CD4-positive, alpha-beta T cell treated with Interleukin-21 for 1 hour (primary cell): Measurements from ENCODE around the gene FRMPD2.
"Not testable (repeated sequence)": the region's sequence is repeated elsewhere in the genome, so short reads cannot be mapped to it uniquely, and the experiment has no call there.

Experiments
- DNase-seq: peaks from one replicate; pipeline ENCODE4 v3.0.0-alpha.2; 2020

The FRMPD2 gene

DNA sequence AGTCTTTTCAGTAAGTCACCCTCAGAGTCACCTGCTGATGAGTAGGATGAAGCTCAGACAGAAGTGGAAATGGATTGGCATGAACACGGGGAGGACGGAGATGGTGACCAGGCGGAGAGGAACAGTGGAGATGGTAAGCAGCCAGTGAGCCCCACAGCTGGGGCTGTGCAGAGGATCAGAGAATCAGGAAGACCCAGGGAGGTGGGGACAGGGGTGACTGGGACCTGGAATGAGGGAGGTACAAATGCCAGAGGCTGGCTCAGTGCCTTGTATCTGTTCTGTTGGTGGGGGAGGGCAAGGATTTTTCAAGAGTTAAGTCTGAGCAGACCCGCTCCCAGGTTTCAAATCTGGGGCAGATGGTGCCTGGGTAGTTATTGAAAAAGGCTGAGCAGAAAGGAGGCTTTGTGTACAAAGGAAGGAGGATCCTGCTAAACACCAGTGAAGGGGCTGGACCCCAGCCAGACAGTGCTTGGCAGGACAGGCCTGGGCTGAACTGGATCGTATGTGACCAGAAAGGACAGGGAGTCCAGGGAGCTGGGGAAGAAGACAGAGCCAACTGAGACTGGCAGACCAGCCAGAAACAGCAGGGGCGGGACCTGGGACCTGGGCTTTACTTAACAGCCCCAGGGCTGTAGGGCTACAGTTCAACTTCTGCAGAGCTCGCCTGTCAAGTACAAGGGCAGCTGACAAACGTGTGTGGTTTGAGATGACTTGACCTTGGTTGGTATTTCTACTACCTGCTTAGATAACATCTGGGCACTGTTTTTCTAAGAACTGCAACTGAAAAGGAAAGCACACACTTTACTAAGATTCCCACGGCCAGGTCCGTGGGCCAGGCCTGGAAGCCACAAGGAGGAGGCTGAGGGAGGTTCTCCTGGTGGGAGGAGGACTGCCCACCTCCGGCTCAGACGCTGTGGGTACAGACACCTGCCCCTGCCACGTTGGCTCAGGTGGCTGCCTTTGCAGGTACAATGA, 13.2 kb upstream of the FRMPD2 start:
- no peak for DNase-seq

DNA sequence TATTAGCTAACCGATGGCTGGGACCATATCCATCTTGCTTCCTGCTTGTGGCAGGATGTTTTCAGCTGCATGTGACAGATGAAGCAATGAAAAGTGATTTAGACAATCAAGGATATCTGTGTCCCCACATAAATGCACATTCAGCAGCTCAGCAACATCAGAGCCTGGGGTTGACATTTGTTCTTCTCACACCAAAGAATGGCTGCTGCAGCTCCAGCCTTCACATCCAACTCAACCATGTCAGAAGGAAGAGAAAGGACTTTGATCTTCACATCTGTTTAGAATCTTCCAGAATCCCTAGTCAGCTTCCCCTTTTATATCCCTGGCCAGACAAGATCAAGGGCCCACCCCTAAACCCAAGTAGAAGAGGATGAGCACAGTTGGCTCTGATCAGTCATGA, 11.9 kb upstream of the FRMPD2 start:
- DNase-seq, result no peak

DNA sequence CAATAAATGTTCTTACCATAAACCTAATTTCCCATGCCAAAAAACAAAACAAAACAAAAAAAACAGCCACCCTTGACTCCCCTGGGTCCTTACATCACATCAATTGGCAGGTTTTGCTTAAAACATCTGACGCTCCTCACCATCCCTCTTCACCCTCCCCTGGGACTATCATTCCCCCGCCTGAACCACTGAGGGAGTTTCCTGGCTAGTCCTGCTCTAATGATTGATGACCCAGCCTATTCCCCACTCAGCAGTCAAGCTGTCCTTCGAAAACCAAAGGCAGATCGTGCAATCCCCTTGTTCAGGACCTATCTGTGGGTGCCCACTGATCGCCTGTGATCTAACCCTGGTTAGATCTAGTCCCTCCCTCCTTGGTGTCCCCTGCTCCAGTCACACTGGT, 11.2 kb upstream of the FRMPD2 start:
- no peak for DNase-seq

DNA sequence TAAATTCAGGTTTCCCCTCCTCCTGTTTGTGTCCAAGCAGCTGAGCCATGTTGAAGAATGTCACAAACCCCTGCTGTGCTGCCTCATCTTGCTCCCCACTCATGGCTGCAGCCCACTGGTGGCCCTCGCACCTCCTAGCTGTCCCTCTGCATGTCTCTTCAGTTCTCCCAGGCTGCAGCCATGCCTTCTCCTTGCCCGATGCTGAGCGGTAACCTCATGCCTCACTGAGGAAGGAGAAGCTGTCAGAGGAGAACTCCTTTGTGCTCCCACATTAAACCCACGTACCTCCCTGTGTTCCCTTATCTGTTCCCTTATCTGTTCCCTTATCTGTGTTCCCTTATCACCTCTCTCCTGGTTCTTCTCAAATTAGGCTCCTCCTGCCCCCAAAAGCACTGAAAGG, 10.3 kb upstream of the FRMPD2 start:
- DNase-seq, result no peak

DNA sequence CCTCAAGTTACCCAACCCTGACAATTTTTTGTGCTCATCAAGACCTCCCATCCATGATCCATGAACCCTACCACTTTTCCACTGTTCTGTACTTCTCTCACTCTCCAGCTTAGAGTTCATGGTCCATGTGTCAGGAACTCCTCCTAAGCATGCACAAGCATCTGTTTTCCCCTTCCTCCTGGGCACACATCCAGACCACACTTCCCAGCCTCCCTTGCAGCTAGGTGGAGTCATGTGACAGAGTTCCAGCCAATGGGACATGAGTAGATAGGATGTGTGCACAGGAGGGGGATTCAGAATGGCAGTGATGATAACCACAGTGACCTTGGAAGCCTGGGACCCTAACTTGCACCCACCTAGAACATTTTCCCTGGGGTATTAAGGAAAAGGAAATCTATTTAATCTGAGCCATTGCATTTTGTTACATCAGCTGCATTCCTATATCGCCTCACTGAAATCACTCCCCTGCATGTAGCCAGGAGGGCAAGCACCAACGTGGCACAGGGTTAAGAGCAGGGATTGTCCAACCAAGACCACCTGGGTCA, 9.6 kb upstream of the FRMPD2 start:
- DNase-seq, result no peak

DNA sequence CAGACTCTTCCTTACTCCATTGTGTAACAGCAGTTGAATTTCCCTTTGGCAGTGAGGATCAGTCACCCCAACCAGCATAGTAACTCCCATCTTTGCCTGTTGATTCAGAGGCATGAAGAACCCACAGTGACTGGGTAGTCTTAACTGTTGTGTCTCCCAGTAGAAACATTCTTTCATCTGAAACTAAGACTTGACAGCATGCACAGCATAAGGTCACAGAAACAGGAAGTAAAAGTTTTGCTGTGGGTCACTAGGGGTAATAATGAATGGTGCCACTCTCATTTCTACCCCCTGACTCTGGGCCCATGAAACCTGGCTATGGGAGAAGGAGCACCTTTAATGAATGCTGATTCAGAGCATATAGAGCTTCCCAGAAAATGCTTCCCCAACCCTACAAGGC, 8.3 kb upstream of the FRMPD2 start:
- no peak for DNase-seq

DNA sequence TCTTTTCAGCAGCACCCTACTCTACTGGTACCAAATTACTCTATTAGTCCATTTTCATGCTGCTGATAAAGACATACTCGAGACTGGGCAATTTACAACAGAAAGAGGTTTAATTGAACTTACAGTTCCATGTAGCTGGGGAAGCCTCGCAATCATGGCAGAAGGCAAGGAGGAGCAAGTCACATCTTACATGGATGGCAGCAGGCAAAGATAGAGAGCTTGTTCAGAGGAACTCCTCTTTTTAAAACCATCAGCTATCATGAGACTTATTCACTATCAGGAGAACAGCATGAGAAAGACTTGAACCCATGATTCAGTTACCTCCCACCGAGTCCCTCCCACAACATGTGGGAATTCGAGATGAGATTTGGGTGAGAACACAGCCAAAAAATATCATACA, 7.2 kb upstream of the FRMPD2 start:
- DNase-seq, result not testable (repeated sequence)

DNA sequence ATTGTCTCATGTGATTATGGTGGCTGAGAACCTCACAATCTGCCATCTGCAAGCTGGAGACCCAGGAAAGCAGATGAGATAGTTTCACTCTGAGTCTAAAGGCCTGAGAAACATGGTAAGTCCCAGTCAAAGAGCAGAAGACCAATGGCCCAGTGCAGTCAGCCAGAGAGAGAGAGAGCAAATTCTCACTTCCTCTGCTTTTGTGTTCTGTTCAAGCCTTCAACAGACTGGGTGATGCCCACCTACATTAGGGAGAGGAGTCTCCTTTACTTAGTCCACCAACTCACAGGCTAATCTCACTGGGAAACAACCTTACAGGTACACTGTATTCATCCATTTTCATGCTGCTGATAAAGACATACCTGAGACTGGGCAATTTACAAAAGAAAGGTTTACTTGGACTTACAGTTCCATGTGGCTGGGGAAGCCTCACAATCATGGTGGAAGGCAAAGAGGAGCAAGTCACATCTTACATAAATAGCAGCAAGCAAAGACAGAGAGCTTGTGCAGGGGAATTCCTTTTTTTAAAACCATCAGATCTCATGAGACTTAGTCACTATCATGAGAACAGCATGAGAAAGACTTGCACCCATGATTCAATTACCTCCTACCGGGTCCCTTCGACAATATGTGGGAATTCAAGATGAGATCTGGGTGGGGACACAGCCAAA, 4.7 kb upstream of the FRMPD2 start:
- DNase-seq, result no peak

DNA sequence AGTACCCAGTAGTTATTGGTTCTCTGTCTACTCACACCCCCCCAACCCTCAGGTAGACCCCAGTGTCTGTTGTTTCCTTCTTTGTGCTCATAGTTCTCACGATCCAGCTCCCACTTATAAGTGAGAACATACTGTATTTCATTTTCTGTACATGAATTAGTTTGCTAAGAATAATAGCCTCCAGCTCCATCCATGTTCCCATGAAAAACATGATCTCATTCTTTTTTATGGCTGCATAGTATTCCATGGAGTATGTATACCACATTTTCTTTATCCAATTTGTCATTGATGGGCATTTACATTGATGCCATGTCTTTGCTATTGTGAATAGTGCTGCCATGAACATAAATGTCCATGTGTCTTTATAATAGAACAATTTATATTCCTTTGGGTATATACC, 2.6 kb upstream of the FRMPD2 start:
- DNase-seq, result no peak

DNA sequence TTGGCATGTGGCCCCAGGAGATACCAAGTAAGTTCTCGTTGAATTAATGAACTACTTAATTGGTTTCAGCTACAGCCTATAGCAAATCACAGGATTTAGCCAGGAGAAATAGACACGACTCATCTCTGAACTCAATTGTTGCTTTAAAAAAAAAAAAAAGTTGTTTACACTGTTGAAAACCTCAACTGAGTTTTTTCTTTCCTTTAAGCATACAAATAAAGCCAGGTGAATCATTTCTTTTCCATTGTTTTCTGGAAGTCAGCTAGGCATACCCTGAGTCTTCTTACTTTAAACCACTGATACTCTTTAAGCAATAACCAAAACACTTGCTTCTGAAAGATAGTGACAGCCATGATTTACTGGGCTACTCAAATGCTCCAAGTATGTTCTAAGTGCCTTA, 755 bp downstream of the FRMPD2 start:
- no peak for DNase-seq

DNA sequence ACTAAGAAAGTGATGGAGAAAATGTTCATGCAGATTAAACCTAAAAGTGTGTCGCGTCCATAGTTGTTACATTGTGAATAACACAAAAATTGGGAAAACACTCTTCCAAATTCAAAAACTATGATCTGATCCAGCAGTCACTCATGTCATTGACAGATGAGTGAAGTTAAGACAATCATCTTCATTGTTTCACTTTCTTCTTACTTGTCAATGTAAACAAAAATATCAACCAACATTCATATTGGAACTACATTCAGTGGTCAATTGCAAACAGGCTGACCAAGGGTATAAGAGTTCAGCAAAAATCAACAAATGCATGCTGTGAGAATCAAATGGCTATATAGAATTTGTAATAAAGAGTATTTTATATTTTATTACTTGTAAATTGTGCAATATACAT, 1.8 kb downstream of the FRMPD2 start:
- no peak for DNase-seq

DNA sequence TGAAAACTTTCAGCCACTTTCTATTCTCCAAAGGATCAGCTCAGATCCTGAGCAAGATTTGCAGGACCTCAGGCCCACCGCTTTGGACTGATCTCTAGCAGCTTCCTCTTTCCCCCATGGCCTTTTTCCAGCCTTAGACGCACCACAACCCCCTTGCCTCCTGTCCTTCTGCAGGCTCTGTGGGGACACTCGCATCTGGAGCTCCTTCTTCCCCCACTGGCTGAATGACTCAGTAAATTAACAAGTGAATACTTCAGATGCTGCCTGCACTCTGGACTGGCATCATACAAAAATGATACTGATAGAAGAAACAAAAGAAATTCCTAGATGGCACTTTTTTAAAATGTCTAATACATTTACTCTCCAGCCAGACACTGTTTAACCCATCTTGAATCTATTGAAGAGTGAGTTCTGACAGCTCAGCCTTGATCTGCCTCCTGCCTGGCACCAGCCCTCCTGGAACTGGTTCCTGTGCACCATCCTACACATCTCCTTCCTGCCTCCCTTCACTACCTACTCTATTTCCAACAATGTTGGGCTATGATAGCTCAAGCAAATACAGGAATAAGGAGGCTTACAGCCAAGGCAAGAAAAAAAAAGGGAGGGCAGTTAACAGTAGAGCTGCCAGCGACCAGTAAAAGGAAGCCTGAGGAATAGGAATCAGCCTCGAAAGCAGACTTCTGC, 3.3 kb downstream of the FRMPD2 start:
- no peak for DNase-seq

DNA sequence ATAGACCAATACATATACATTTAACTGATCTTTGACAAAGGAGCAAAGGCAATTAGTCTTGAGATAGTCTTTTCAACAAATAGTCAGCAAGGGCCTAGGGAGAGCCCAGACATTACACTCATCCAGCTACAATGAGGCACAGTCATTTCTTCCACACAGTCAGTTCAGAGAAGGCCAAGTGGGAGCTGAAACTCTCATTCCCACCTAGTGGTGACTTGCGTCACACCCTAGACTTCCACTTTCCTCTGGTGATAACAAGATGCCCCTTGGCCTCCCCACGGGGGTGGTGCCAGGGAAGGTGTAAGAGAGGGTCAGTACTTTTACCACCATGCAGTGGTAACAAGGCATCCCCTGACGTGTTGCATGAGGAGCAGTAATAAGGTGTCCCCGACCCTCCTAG, 8.0 kb downstream of the FRMPD2 start:
- no peak for DNase-seq

DNA sequence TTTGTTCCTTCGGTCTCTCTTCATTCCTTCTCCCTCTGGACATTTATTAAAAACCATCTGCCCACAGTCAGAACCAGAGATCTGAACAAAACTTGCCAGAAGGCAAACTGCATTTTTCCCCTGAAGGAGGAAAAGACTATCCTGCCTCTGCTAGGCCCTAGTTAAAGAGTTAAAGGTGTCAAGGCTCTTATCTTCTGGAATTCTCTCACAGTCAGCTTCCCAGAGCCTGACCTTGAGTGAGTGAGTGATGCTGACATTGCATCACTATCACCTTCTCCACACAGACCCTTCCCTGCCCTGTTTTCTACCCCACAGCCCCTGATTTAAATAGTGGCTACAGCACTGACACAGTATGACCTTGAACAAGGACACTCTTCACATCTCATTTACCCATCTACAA, 16.4 kb downstream of the FRMPD2 start:
- no peak for DNase-seq

DNA sequence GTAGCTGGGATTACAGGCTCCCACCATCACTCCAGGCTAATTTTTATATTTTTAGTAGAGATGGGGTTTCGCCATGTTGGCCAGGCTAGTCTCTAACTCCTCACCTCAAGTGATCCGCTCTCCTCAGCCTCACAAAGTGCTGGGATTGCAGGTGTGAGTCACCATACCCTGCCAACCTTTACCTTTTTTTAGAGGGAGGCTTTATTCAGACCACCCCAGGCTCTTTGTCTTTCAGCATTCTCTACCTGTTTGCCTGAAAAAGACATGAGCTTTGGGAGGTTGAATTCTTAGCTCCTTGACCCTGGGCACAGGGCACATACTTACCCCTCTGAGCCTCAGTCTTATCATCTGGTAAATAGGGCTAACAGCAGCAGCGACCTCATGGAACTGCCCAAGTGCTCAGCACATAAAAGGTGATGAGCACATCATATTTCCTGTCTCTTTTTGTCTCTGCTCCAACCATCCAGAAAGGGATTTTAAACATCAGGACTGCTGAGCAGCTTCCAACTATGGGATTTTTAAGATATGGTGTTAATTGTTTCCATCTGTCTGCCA, 17.0 kb downstream of the FRMPD2 start:
- no peak for DNase-seq

DNA sequence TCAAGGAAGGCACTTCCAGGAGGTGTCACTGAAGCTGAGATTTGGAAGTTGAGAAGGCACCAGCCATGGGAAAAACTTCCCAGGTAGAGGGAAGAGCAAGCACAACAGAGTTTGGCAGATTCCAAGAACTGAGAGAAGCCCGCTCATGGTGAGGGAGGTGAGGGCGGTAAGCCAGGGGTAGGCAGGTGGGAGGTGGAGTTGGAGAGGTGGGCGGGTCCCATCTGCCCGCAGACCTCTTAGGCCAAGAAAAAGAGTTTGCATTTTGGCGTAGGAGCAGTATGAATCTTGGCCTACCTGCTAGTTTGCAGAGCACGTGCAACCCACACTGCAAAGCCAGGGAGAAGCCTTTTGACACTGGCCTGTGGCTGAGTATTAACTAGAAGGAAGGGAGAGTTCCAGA, 18.8 kb downstream of the FRMPD2 start:
- no peak for DNase-seq

DNA sequence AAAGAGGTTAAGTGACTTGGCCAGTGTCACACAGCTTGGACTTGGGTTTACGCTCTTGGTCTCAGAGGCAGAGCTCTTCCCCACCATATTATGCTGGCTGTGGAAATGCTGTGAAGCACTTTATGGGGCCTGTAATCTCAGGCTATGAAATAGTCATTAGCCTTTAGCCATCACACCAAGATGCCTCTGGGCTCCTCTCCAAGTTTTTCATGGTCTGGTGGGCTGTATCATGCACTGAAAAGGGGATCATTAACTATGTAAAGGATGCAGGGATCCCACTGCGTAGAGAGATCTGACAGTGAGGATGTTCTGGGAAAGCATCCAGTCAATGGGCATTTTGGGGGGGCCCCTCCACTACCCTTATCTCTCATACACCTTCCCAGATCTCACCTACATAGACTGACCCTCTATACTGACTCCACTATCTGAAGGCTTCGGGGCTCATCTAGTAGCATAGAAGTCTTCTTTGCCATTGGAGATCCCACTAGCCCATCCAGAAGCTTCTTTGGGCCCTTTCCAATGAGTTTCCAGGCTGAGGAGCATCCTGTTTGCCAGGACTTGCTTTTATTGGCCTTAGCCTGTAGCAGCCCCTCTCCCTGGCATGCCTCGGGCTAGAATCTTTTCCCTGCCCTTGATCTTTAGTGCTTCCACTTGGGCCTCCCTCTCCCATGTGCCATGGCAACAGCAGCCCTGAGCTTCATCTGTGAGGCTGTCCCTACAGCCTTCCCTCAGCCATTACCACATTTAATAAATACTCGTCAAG, 19.6 kb downstream of the FRMPD2 start:
- DNase-seq, result no peak

DNA sequence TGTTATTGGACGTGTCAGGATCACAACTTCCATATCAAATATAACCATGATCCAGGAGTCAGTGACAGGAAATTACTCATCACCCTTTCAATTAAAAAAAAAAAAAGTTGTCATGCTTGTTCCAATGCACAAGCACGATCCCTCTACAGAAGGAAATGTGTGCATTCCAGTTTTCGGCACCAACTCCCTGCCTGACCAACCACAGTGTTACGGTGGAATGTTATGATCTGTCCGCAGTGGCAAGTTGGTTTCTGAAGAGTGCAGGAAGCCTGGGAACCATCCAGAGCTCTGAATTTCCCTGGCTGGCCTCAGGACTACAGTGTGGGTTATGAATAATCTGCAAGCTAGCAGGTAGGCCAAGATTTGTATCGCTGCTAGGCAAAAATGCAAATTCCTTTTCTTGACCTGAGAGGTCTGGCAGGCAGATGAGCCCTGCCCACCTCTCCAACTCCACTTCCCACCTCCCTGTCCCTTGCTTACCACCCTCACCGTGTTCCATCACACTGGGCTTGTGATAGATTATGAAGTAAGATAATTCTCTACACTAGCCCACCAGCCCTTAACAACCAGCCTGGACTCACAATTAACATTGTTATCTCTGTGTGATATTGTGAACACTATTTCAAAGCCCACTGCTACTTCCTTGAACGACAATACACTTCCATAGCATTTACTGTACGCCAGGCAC, 20.4 kb downstream of the FRMPD2 start:
- DNase-seq, result no peak

DNA sequence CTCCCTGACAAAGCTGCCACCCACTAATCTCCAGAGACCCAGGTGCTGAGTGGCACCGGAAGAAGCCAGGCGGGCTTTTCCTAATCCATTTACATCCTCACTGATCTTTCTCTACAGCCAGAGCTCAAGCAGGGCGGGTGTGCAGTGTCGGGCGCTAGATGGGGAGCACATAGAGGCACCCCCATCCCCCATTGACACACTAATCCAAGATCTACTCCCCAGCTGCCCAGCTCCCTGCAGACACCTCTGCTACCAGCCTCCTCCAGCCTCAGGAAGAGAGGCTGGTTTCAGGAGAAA, 22.2 kb downstream of the FRMPD2 start:
- DNase-seq, result no peak

DNA sequence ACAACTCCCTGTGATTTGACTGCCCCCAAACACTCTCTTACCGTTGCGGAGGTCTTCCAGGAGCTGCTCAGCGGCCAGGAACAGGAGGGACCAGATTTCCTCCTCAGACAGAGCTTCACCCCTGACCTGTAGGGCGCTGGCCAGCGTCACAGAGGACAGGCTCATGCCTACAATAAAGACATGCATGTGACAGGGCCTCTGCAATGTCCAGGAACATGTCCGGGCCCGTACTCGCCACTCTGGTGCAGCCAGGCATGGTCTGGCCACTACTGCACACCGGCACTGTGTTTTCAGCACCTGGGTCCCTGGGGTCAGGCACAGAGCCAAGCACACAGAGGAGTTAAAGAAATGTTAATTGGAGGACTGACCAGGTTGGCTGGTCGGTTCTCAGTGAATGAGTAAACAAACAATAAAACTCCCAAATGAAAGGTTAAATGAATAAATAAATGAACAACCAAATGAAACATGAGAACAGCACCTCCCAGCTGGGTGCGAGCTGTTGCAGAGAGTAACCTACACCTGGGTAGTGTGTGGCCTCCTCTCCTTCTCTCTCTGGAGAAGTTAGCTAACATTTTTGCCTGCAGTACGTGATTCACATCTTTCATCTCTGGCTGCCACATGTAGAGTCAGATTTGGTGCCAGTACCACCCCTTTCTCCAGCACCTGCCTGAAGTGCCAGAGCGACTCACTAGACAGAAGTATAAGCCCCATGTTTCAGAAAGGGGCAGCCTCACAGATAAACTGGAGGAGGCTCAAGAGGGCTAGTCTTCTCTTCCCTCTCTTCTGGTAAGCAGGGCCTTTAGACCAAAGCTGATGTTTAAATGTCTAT, 22.8 kb downstream of the FRMPD2 start:
- no peak for DNase-seq

DNA sequence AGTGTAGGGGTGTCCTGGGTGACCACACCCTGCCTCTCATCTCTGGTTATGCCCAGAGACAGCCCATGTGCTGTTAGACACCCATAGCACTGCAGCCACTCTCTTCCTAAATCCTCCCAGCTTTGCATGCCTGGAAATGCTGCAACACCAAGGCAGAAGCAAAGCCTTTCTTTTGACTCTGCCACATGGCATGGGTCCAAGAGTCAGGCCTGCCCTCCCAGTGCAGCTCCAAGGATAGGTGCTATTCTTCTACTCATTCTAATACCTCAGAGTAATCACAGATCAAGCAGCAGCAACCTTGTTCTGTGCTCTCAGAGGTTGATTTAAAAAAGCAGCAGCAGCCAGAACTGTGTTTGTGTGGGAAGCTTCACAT, 23.4 kb downstream of the FRMPD2 start:
- no peak for DNase-seq
